ENCODE data around the gene FRMD8.

Gene FRMD8

DNA sequence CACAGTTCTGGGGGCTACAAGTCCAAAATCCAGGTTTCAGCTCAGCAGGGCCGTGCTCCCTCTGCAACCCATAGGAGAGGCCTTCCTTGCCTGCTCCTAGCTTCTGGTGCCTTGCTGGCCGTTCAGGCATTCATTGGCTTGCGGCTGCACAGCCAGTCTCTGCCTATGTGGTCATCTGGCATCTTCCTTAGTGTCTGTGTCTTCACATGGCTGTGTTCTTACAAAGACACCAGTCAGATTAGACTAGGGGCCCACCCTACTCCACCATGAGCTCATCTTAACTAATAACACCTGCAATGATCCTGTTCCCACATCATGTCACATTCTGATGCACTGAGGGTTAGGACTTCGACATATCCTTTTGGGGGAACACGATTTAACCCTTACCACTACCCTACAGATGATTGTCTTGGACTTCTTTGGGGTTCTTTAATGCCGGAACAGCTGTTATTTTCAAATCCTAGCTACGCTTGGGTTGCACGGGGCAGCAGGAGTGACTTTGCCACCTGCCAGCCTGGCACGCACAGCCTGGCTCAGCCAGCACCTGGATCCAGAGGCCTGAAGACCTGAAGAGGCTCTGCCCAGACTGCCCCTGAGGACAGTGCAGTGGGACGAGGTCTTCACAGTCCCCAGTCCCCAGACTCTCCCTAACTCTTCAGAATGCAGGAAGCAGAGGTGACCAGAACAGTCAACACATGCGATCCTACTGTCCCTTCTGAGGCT lies 28.5 kb downstream of the FRMD8 start:
- DNase-seq (ENCODE audit: low spot score), result no peak

DNA sequence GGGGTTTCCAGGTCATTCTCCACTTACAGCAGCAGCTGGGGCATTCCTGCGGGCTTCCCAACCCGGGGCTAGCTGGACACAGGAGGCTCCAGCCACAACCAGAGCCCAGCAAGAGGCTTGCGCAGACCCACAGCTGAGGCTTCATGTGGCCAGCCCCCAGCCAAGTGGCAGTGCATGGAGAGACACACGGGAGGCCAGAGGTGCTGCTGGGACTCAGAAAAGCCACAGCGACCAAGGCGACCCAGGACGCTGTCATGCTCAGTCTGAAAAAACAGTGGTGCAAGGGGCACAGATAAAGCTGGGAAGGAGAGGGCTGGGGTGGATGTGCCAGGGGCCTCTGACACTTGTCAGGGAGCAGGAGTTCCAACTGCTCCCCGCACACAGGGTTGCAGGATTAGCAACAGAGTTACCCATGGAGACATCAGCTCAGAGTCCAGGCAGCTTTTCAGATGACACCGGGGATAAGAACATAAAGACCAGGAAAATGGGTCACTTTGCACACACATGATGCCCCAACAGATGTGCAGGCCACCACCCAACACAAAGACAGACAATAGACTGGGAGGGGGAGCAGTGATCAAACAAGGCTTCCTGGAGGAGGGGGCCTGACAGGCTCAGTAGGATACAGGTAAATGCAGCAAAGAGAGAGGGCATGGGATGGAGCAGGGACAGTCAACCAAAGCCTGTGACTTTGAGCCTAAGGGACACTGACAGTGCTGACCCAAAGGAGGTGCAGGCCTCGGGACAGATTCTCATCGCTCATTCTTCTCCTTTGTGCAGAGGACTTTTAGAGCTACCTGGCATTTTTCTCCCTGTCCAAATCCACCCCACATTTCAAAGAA lies 29.3 kb downstream of the FRMD8 start:
- no peak for DNase-seq (ENCODE audit: low spot score)

DNA sequence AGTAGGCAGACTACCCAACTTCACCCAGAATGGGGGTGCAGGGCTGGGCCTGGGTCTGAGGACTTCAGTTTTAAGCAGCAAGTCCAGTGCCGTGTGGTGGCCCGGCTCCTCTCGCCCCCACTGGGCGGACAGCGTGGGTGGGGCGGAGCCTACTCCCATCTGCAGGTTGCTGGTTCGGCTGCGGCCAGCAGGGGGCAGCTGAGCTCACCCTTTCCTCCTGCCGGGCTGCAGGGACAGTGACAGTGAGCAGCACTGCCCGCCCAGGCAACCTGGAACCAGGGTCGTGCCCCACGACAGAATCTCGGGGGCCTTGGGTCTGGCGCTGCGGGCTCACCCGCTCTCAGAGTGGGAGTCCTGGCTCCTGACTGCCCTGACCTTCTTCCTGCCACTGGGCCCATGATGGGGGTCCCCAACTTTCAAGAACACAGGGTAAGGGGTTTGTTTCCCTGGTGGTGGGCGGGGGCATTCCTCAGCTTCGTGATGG lies 29.9 kb downstream of the FRMD8 start:
- peak; percentile 90 for DNase-seq (ENCODE audit: low spot score)

DNA sequence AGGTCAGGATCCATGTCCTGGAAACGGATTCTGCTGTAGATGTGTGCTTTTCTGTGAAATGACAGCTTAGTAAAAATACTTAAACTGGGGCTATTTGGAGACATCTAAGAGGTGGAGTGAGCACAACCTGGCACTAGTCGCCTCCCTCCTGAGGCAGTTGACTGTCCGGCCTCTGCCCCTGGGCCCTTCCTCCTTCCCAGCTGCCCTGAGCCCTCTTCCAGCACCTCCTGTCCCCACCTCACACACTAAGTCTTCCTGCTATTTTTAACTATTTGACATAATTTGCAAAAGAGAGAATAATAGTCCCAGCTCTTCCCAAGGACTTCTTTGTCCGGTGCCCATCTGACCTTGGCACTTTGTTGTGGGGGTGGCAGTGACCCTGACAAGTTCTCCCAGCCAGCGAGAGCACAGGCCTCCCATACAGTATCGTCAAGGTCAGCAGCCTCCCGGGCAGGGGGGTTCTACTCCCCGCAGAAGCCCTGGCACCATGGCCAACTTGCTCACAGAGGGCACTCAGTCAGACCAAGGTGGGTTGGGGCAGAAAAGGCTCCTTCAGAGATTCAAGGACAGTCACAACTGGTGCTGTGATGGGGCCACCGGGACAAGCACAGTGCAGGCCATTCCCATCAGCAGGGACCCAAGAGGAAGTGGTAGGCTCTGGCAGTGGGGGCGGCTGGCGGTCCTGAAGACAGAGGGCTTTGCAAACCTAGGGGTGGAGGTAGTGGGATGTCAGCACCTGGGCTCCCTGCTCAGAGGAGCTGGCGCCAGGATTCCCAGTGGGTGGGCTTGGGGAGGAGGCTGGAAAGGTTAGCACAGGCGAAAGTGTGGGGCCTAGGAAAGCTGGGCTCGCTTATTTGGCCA lies 30.6 kb downstream of the FRMD8 start:
- DNase-seq (ENCODE audit: low spot score), result peak; percentile 37

DNA sequence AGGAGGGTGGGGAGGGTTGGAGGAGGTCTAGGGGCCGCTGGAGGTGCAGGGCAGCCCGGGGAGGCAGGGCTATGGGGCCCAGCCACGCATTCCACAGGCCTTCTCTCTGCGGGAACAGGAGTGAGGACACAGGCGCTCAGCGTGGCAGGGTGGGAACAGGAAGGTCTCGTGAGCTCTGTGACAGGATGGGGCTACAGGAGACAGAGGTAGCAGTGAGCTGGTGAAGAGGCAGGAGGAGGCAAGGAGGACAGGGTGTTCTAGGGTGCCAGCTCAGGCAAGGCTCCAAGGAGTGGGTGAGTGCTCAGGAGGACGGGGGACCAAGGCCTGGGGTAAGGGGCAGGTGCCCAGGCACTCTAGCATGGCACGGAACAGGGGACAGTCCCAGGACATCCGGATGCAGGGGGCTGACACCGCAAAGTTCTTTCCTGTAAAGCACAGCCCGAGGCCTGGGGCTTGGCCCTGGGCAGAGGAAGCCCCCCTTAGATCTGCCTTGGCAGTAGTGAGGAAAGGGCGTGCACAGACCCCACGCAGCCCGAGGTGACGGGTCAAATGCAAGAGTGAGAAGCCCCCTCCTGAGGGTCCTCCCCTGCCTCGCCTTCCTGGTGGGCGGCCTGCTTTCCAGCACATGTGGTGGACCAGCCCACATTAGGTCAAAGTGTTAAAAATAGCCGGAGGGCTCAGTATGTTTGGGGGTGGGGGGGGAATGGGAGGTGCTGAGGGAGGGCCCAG lies 31.4 kb downstream of the FRMD8 start:
- DNase-seq (ENCODE audit: low spot score), result peak; percentile 55

DNA sequence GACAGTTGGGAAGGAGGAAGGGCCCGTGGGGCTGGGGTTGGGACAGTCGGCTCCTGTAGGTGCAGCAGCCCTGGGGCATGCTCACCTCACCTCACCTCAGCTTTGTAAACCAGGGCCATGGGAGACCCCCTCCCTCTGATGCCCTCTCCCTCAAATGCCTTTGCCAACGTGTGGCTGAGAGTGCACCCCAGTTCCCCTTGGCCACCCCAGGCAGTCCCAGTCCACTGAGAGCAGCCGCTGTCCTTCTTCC lies 31.9 kb downstream of the FRMD8 start:
- DNase-seq (ENCODE audit: low spot score), result no peak

DNA sequence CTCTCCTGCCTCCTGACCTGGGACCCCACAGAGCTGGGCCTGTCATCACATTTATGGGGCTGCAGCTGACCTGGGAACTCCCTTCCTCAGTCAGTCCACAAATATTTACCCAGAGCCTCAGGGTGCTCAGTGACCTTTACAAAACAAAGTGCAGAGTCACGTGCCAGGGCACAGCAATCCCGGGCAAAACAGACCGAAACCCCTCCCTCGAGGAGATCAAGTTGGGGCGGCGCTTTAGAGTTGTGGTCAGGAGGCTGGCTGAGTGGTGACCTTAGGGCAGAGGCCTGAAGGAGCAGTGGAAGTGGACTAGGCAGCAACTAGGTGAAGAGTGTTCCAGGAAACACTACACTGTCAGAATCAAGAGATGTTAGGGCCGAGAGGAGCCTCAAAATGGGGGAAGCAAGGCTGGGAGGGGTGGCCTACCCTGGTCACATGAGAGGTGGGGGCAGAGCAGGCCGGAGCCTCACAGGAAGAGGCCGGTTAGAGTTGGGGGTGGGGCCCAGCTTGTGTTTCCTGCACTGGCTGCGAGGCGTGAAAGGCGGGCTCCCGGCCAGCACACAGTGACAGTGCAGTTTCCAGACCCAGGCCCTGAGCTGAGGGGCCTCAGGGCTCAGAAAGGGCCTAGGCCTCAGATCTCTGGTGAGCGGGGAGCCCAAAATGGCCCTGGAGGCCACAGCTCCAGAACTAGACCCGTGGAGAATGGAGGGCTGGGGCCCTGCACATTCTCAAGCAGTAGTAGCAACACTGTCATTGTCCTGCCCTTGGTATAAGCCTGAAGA lies 32.4 kb downstream of the FRMD8 start:
- peak; percentile 85 for DNase-seq (ENCODE audit: low spot score)

DNA sequence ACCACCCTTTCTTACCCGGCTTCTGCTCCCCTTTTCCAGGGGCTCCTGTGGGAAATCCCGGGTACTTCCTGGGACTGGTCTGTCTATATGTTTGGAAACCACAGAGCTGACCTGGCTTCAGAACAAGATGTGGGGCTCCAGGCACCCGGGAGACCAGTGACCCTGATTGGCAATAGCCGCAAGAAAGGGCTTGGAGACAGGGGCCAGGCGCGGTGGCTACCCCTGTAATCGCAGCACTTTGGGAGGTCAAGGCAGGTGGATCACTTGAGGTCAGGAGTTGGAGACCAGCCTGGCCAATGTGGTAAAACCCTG lies 33.0 kb downstream of the FRMD8 start:
- no peak for DNase-seq (ENCODE audit: low spot score)

DNA sequence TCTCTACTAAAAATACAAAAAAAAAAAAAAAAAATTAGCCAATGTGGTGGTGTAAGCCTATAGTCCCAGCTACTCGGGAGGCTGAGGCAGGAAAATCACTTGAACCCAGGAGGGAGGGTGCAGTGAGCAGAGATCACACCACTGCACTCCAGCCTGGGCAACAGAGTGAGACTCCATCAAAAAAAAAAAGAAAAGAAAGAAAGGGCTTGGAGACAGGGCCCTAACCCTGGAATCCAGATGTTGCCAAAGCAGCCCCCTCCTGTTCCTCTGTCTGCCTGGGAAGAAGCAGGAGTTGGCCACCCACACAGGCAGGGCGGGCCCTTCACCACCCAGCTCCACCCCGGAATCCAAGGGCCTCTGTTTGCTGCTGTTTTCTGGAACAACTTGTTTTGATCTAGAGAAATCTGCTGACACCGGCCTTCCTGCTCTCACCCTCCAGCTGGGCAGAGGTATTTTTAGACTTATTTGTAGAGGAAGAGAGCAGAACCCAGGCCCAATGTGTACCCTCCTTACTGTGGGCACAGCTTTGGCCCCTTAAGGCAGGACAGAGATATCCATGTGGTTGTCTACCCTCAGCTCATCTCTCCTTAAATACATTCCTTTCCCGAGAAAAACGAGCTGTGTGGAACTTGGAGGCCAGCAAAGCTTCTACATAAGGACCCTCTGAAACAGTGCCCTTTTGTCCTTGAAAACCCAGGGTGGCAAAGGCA lies 33.5 kb downstream of the FRMD8 start:
- DNase-seq (ENCODE audit: low spot score), result peak; percentile 82

DNA sequence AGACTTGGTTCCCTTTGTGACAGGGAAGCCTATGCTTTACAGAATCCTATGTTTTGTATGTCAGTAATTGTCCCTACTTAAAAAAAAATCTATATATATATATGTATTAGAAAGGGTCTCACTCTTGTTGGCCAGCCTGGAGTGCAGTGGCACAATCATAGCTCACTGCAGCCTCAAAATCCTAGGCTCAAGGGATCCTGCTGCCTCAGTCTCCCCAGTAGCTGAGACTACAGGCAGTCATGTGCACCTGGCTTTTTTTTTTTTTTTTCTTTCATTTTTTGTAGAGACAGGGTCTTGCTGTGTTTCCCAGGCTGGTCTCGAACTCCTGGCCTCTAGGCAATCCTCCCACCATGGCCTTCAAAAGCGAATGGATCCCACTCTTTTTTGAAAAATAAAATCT lies 34.1 kb downstream of the FRMD8 start:
- no peak for DNase-seq (ENCODE audit: low spot score)

DNA sequence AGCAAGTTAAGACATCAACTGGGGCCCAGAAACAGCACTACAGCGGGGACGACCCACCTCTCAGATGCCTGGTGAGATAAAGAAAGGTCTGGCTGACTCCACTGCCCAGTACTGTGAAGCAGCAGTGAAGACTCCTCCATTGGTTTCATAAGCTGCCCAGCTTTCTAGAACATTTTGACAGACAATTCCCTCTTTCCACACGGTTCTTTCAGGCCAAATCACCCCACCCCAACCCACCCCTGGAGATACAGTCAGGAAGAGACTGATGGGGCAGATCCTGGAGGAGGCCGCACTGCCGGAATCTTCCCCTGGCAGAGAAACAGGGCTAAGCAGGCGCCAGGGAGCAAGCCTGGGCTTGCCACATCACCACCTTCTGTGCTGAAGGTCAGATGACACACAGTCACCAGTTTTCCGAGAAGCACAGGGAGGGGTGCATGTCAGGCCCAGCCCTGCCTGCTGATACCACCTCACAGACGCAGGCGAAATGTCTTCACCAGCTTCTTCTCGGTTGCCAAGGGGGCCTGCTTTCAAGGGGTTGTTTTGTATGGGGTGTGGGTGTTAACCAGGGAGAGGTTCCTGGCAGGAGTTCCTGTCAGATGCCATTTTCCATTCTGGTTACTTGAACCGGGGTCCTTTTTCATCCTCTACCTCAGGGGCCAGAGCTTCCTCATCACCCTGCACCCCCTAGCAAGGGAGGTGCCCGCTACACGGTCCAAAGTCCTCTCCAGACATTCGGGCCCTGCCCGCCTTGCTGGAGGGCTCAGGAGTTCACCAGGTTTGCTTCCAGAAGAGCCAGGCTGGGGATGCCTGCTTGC lies 34.7 kb downstream of the FRMD8 start:
- DNase-seq (ENCODE audit: low spot score), result peak; percentile 94

DNA sequence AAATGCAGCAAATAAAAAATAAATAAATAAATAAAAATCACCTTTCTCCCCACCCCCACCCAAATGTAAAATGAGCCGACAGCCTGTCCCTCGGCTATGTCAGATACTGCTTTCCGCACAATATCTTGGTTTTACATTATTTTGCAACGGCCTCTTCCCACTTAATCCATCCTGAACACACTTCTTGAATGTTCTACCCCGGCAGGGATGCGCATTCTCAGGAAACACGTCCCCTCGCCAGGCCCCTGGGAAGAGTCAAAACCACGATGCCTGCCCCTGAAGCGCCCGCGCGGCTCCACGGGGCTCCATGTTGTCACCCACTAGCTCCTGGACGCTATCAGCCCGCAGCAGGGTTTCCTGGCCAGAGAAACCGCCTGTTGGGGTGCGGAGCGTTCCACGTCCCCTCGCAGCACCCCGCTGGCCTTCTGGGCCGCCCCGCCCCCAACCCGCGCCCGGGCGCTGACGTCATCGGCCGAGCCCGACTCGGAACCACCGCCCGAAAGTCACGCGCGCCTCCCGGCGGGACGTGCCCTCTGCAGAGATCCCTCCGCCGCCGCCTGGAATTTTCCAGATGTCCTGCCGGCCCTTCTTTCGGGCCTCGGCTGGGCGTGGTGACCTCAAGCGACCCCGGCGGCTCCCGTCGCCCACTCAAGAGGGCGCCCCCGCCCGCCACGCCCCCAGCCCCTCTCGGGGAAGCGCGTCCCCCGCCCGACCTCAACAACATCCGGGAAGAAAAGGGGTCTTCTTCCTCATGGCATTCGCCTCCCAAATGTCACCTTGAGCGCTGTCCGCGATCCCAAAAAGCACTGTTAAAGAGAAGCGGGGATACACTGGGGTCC lies 35.6 kb downstream of the FRMD8 start:
- DNase-seq (ENCODE audit: low spot score), result peak; percentile 89

DNA sequence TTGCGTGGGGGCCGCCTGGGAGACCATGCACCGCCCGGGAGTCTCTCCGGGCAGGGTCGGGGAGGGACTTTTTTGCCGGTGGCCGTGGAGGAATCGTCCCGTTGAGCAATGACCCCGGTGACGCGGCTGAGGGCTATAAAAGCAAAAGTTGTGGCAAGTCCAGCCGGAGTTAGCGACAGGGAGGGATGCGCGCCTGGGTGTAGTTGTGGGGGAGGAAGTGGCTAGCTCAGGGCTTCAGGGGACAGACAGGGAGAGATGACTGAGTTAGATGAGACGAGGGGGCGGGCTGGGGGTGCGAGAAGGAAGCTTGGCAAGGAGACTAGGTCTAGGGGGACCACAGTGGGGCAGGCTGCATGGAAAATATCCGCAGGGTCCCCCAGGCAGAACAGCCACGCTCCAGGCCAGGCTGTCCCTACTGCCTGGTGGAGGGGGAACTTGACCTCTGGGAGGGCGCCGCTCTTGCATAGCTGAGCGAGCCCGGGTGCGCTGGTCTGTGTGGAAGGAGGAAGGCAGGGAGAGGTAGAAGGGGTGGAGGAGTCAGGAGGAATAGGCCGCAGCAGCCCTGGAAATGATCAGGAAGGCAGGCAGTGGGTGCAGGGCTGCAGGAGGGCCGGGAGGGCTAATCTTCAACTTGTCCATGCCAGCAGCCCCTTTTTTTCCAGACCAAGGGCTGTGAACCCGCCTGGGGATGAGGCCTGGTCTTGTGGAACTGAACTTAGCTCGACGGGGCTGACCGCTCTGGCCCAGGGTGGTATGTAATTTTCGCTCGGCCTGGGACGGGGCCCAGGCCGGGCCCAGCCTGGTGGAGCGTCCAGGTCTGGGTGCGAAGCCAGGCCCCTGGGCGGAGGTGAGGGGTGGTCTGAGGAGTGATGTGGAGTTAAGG lies 36.4 kb downstream of the FRMD8 start, which contains the start of gene NEAT1:
Gene NEAT1, plus strand, starts transcription at position 166 of the 883 bp plus-strand sequence.
- DNase-seq (ENCODE audit: low spot score), result peak; percentile 93

DNA sequence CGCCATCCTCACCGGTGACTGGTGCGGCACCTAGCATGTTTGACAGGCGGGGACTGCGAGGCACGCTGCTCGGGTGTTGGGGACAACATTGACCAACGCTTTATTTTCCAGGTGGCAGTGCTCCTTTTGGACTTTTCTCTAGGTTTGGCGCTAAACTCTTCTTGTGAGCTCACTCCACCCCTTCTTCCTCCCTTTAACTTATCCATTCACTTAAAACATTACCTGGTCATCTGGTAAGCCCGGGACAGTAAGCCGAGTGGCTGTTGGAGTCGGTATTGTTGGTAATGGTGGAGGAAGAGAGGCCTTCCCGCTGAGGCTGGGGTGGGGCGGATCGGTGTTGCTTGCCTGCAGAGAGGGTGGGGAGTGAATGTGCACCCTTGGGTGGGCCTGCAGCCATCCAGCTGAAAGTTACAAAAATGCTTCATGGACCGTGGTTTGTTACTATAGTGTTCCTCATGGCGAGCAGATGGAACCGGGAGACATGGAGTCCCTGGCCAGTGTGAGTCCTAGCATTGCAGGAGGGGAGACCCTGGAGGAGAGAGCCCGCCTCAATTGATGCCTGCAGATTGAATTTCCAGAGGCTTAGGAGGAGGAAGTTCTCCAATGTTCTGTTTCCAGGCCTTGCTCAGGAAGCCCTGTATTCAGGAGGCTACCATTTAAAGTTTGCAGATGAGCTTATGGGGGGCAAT lies 37.2 kb downstream of the FRMD8 start:
- peak; percentile 45 for DNase-seq (ENCODE audit: low spot score)

DNA sequence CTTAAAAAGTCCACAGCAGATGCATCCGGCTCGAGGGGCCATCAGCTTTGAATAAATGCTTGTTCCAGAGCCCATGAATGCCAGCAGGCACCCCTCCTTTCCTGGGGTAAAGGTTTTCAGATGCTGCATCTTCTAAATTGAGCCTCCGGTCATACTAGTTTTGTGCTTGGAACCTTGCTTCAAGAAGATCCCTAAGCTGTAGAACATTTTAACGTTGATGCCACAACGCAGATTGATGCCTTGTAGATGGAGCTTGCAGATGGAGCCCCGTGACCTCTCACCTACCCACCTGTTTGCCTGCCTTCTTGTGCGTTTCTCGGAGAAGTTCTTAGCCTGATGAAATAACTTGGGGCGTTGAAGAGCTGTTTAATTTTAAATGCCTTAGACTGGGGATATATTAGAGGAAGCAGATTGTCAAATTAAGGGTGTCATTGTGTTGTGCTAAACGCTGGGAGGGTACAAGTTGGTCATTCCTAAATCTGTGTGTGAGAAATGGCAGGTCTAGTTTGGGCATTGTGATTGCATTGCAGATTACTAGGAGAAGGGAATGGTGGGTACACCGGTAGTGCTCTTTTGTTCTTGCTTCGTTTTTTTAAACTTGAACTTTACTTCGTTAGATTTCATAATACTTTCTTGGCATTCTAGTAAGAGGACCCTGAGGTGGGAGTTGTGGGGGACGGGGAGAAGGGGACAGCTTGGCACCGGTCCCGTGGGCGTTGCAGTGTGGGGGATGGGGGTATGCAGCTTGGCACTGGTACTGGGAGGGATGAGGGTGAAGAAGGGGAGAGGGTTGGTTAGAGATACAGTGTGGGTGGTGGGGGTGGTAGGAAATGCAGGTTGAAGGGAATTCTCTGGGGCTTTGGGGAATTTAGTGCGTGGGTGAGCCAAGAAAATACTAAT lies 38.0 kb downstream of the FRMD8 start:
- peak; percentile 61 for DNase-seq (ENCODE audit: low spot score)
